NCI-H146 (cell line): ENCODE data around the gene PRR5L.

Experiments used
- DNase-seq: peaks from one replicate; lab custom pipeline; 2025; lab: John Stamatoyannopoulos, UW

PRR5L gene

GRCh38 chr11:36402568-36403170 is 106.6 kb downstream of the PRR5L start:
- no peak for DNase-seq

GRCh38 chr11:36403661-36404060 is 107.6 kb downstream of the PRR5L start:
- DNase-seq, result no peak

GRCh38 chr11:36404831-36405230 is 108.7 kb downstream of the PRR5L start:
- no peak for DNase-seq

- DNase-seq, result no peak
Measured at GRCh38 chr11:36405585-36406367, 109.7 kb downstream of the PRR5L start.

GRCh38 chr11:36407356-36407755 is 111.3 kb downstream of the PRR5L start:
- DNase-seq, result no peak

- no peak for DNase-seq
Measured at GRCh38 chr11:36408498-36409136, 112.5 kb downstream of the PRR5L start.

GRCh38 chr11:36409152-36409816 is 113.2 kb downstream of the PRR5L start:
- no peak for DNase-seq

GRCh38 chr11:36411202-36411640 is 115.1 kb downstream of the PRR5L start:
- no peak for DNase-seq

- DNase-seq, result no peak
Measured at GRCh38 chr11:36412781-36413383, 116.8 kb downstream of the PRR5L start.

- no peak for DNase-seq
Measured at GRCh38 chr11:36417154-36417553, 121.1 kb downstream of the PRR5L start.

- DNase-seq, result no peak
Measured at GRCh38 chr11:36419791-36420424, 123.8 kb downstream of the PRR5L start.

- DNase-seq, result no peak
Measured at GRCh38 chr11:36421546-36422155, 125.6 kb downstream of the PRR5L start.

GRCh38 chr11:36425561-36426081 is 129.5 kb downstream of the PRR5L start:
- DNase-seq, result no peak

- DNase-seq, result no peak
Measured at GRCh38 chr11:36426226-36426848, 130.2 kb downstream of the PRR5L start.

- no peak for DNase-seq
Measured at GRCh38 chr11:36427079-36427478, 131.0 kb downstream of the PRR5L start.

- no peak for DNase-seq
Measured at GRCh38 chr11:36427876-36428275, 131.8 kb downstream of the PRR5L start.

GRCh38 chr11:36431429-36432092 is 135.5 kb downstream of the PRR5L start:
- DNase-seq, result no peak

- no peak for DNase-seq
Measured at GRCh38 chr11:36432093-36432469, 136.0 kb downstream of the PRR5L start.

GRCh38 chr11:36432738-36433137 is 136.7 kb downstream of the PRR5L start:
- DNase-seq, result no peak

- no peak for DNase-seq
Measured at GRCh38 chr11:36436064-36436463, 140.0 kb downstream of the PRR5L start.
